ENCODE data around the gene LIMS4.
"Not testable (repeated sequence)": the region's sequence is repeated elsewhere in the genome, so short reads cannot be mapped to it uniquely, and the experiment has no call there.

The LIMS4 gene

GRCh38 chr2:110449127-110449947 is 23.3 kb downstream of the LIMS4 start:
- not testable (repeated sequence) for DNase-seq

- not testable (repeated sequence) for DNase-seq
These were observed 26.0 kb downstream of the LIMS4 start for GRCh38 chr2:110446644-110447043.

- not testable (repeated sequence) for DNase-seq
These were observed 29.2 kb downstream of the LIMS4 start for GRCh38 chr2:110443305-110444005.

GRCh38 chr2:110441905-110442304 is 30.7 kb downstream of the LIMS4 start:
- not testable (repeated sequence) for DNase-seq

- not testable (repeated sequence) for DNase-seq
These were observed 38.1 kb downstream of the LIMS4 start for GRCh38 chr2:110434565-110434964.

GRCh38 chr2:110425725-110426124 is 46.9 kb downstream of the LIMS4 start:
- DNase-seq: not testable (repeated sequence)

GRCh38 chr2:110424421-110424820 is 48.2 kb downstream of the LIMS4 start:
- DNase-seq: not testable (repeated sequence)

GRCh38 chr2:110423574-110423962 is 49.0 kb downstream of the LIMS4 start:
- DNase-seq: not testable (repeated sequence)

- not testable (repeated sequence) for DNase-seq
These were observed 49.6 kb downstream of the LIMS4 start for GRCh38 chr2:110422852-110423573.

- not testable (repeated sequence) for DNase-seq
These were observed 51.8 kb downstream of the LIMS4 start for GRCh38 chr2:110420641-110421354.

GRCh38 chr2:110407142-110407541 is 65.5 kb downstream of the LIMS4 start:
- not testable (repeated sequence) for DNase-seq

- not testable (repeated sequence) for DNase-seq
These were observed 67.6 kb downstream of the LIMS4 start for GRCh38 chr2:110404988-110405387.

- DNase-seq: not testable (repeated sequence)
These were observed 68.4 kb downstream of the LIMS4 start for GRCh38 chr2:110404246-110404645.

GRCh38 chr2:110401001-110401618 is 71.5 kb downstream of the LIMS4 start:
- DNase-seq: not testable (repeated sequence)

- not testable (repeated sequence) for DNase-seq
These were observed 73.2 kb downstream of the LIMS4 start for GRCh38 chr2:110399378-110399777.

- DNase-seq: not testable (repeated sequence)
These were observed 76.6 kb downstream of the LIMS4 start for GRCh38 chr2:110395990-110396389.

Data from KG1 (cell line).